ENCODE data around the gene EPHA5.

EPHA5 gene

GRCh38 chr4:65391382-65391781, 278.9 kb downstream of the EPHA5 start:
- no peak overlapping the region for H3K27ac ChIP-seq (ENCODE audit: low read depth, low read length)
- no peak overlapping the region for H3K4me3 ChIP-seq (ENCODE audit: low read depth, low read length)
- H3K4me1 ChIP-seq (ENCODE audit: control insufficient read depth, insufficient read depth, low read length, unreplicated experiment), result no peaks in the 10 kb centered on the region
- H2AFZ ChIP-seq (ENCODE audit: low read length, unreplicated experiment), result no peak overlapping the region
- H3K36me3 ChIP-seq (ENCODE audit: insufficient read depth, low read length), result no peaks in the 10 kb centered on the region
- H3K27me3 ChIP-seq (ENCODE audit: insufficient read depth, low read length), result no peaks in the 10 kb centered on the region
- no peaks in the 10 kb centered on the region for H3K79me2 ChIP-seq (ENCODE audit: control insufficient read depth, insufficient read depth, low read length, unreplicated experiment)

GRCh38 chr4:65386927-65387326, 283.4 kb downstream of the EPHA5 start:
- H3K4me1 ChIP-seq (ENCODE audit: control insufficient read depth, insufficient read depth, low read length, unreplicated experiment), result peaks cover 16% of the 10 kb centered on the region
- no peaks in the 10 kb centered on the region for H3K36me3 ChIP-seq (ENCODE audit: insufficient read depth, low read length)
- no peak overlapping the region for H2AFZ ChIP-seq (ENCODE audit: low read length, unreplicated experiment)
- no peak overlapping the region for H3K4me3 ChIP-seq (ENCODE audit: low read depth, low read length)
- H3K27me3 ChIP-seq (ENCODE audit: insufficient read depth, low read length), result no peaks in the 10 kb centered on the region
- H3K27ac ChIP-seq (ENCODE audit: low read depth, low read length), result no peak overlapping the region
- no peaks in the 10 kb centered on the region for H3K79me2 ChIP-seq (ENCODE audit: control insufficient read depth, insufficient read depth, low read length, unreplicated experiment)

- Histone ChIP-seq H2AFZ (ENCODE audit: low read length, unreplicated experiment) (peak overlapping the region; percentile 84), H3K27ac (ENCODE audit: low read depth, low read length) (peak overlapping the region; percentile 66), H3K36me3 (ENCODE audit: insufficient read depth, low read length) (no peaks in the 10 kb centered on the region), H3K4me3 (ENCODE audit: low read depth, low read length) (peak overlapping the region; percentile 9; the same call in 1 of the 2 replicates), H3K27me3 (ENCODE audit: insufficient read depth, low read length) (no peaks in the 10 kb centered on the region), H3K4me1 (ENCODE audit: control insufficient read depth, insufficient read depth, low read length, unreplicated experiment) (peaks cover 16% of the 10 kb centered on the region), H3K79me2 (ENCODE audit: control insufficient read depth, insufficient read depth, low read length, unreplicated experiment) (no peaks in the 10 kb centered on the region)
Measured at GRCh38 chr4:65383589-65384305, 286.5 kb downstream of the EPHA5 start.

- no peaks in the 10 kb centered on the region for H3K27me3 ChIP-seq (ENCODE audit: insufficient read depth, low read length)
- no peak overlapping the region for H3K4me3 ChIP-seq (ENCODE audit: low read depth, low read length)
- peaks cover 16% of the 10 kb centered on the region for H3K4me1 ChIP-seq (ENCODE audit: control insufficient read depth, insufficient read depth, low read length, unreplicated experiment)
- H2AFZ ChIP-seq (ENCODE audit: low read length, unreplicated experiment), result no peak overlapping the region
- H3K27ac ChIP-seq (ENCODE audit: low read depth, low read length), result no peak overlapping the region
- no peaks in the 10 kb centered on the region for H3K36me3 ChIP-seq (ENCODE audit: insufficient read depth, low read length)
- no peaks in the 10 kb centered on the region for H3K79me2 ChIP-seq (ENCODE audit: control insufficient read depth, insufficient read depth, low read length, unreplicated experiment)
Measured at GRCh38 chr4:65381648-65382047, 288.6 kb downstream of the EPHA5 start.

GRCh38 chr4:65370709-65371108, 299.6 kb downstream of the EPHA5 start:
- Histone ChIP-seq H3K4me1 (ENCODE audit: control insufficient read depth, insufficient read depth, low read length, unreplicated experiment) (no peaks in the 10 kb centered on the region), H3K27ac (ENCODE audit: low read depth, low read length) (no peak overlapping the region), H3K27me3 (ENCODE audit: insufficient read depth, low read length) (no peaks in the 10 kb centered on the region), H3K79me2 (ENCODE audit: control insufficient read depth, insufficient read depth, low read length, unreplicated experiment) (no peaks in the 10 kb centered on the region), H3K36me3 (ENCODE audit: insufficient read depth, low read length) (no peaks in the 10 kb centered on the region), H2AFZ (ENCODE audit: low read length, unreplicated experiment) (no peak overlapping the region), H3K4me3 (ENCODE audit: low read depth, low read length) (peak overlapping the region; percentile 27; the same call in 1 of the 2 replicates)

GRCh38 chr4:65367306-65367705, 303.0 kb downstream of the EPHA5 start:
- 0 out of 2 replicates have a peak, but pooled peaks cover 3% of the 10 kb centered on the region for H3K27me3 ChIP-seq (ENCODE audit: insufficient read depth, low read length)
- no peaks in the 10 kb centered on the region for H3K4me1 ChIP-seq (ENCODE audit: control insufficient read depth, insufficient read depth, low read length, unreplicated experiment)
- no peaks in the 10 kb centered on the region for H3K36me3 ChIP-seq (ENCODE audit: insufficient read depth, low read length)
- H2AFZ ChIP-seq (ENCODE audit: low read length, unreplicated experiment), result no peak overlapping the region
- no peak overlapping the region for H3K27ac ChIP-seq (ENCODE audit: low read depth, low read length)
- H3K79me2 ChIP-seq (ENCODE audit: control insufficient read depth, insufficient read depth, low read length, unreplicated experiment), result no peaks in the 10 kb centered on the region
- H3K4me3 ChIP-seq (ENCODE audit: low read depth, low read length), result no peak overlapping the region

GRCh38 chr4:65358914-65359313, 311.4 kb downstream of the EPHA5 start:
- Histone ChIP-seq H3K4me1 (ENCODE audit: control insufficient read depth, insufficient read depth, low read length, unreplicated experiment) (no peaks in the 10 kb centered on the region), H3K27ac (ENCODE audit: low read depth, low read length) (no peak overlapping the region), H3K4me3 (ENCODE audit: low read depth, low read length) (no peak overlapping the region), H3K79me2 (ENCODE audit: control insufficient read depth, insufficient read depth, low read length, unreplicated experiment) (no peaks in the 10 kb centered on the region), H3K27me3 (ENCODE audit: insufficient read depth, low read length) (0 out of 2 replicates have a peak, but pooled peaks cover 3% of the 10 kb centered on the region), H2AFZ (ENCODE audit: low read length, unreplicated experiment) (no peak overlapping the region), H3K36me3 (ENCODE audit: insufficient read depth, low read length) (no peaks in the 10 kb centered on the region)

GRCh38 chr4:65353098-65353497, 317.2 kb downstream of the EPHA5 start:
- Histone ChIP-seq H3K27me3 (ENCODE audit: insufficient read depth, low read length) (no peaks in the 10 kb centered on the region), H3K4me3 (ENCODE audit: low read depth, low read length) (no peak overlapping the region), H3K36me3 (ENCODE audit: insufficient read depth, low read length) (no peaks in the 10 kb centered on the region), H2AFZ (ENCODE audit: low read length, unreplicated experiment) (no peak overlapping the region), H3K4me1 (ENCODE audit: control insufficient read depth, insufficient read depth, low read length, unreplicated experiment) (no peaks in the 10 kb centered on the region), H3K79me2 (ENCODE audit: control insufficient read depth, insufficient read depth, low read length, unreplicated experiment) (no peaks in the 10 kb centered on the region), H3K27ac (ENCODE audit: low read depth, low read length) (no peak overlapping the region)

- Histone ChIP-seq H3K4me3 (ENCODE audit: low read depth, low read length) (peak overlapping the region; percentile 27; the same call in 1 of the 2 replicates), H2AFZ (ENCODE audit: low read length, unreplicated experiment) (peak overlapping the region; percentile 36), H3K79me2 (ENCODE audit: control insufficient read depth, insufficient read depth, low read length, unreplicated experiment) (no peaks in the 10 kb centered on the region), H3K27me3 (ENCODE audit: insufficient read depth, low read length) (no peaks in the 10 kb centered on the region), H3K4me1 (ENCODE audit: control insufficient read depth, insufficient read depth, low read length, unreplicated experiment) (no peaks in the 10 kb centered on the region), H3K27ac (ENCODE audit: low read depth, low read length) (no peak overlapping the region), H3K36me3 (ENCODE audit: insufficient read depth, low read length) (no peaks in the 10 kb centered on the region)
Measured at GRCh38 chr4:65344278-65344825, 325.9 kb downstream of the EPHA5 start.

GRCh38 chr4:65343342-65343741, 326.9 kb downstream of the EPHA5 start:
- no peaks in the 10 kb centered on the region for H3K36me3 ChIP-seq (ENCODE audit: insufficient read depth, low read length)
- H3K27ac ChIP-seq (ENCODE audit: low read depth, low read length), result no peak overlapping the region
- H2AFZ ChIP-seq (ENCODE audit: low read length, unreplicated experiment), result no peak overlapping the region
- H3K4me3 ChIP-seq (ENCODE audit: low read depth, low read length), result no peak overlapping the region
- H3K79me2 ChIP-seq (ENCODE audit: control insufficient read depth, insufficient read depth, low read length, unreplicated experiment), result no peaks in the 10 kb centered on the region
- no peaks in the 10 kb centered on the region for H3K27me3 ChIP-seq (ENCODE audit: insufficient read depth, low read length)
- no peaks in the 10 kb centered on the region for H3K4me1 ChIP-seq (ENCODE audit: control insufficient read depth, insufficient read depth, low read length, unreplicated experiment)

GRCh38 chr4:65341557-65341956, 328.7 kb downstream of the EPHA5 start:
- no peak overlapping the region for H3K4me3 ChIP-seq (ENCODE audit: low read depth, low read length)

More at GRCh38 chr4:65341557-65341956, 328.7 kb downstream of the EPHA5 start:
- H3K27me3 ChIP-seq (ENCODE audit: insufficient read depth, low read length), result no peaks in the 10 kb centered on the region
- H3K4me1 ChIP-seq (ENCODE audit: control insufficient read depth, insufficient read depth, low read length, unreplicated experiment), result no peaks in the 10 kb centered on the region
- no peak overlapping the region for H2AFZ ChIP-seq (ENCODE audit: low read length, unreplicated experiment)
- no peak overlapping the region for H3K27ac ChIP-seq (ENCODE audit: low read depth, low read length)
- H3K36me3 ChIP-seq (ENCODE audit: insufficient read depth, low read length), result no peaks in the 10 kb centered on the region
- H3K79me2 ChIP-seq (ENCODE audit: control insufficient read depth, insufficient read depth, low read length, unreplicated experiment), result no peaks in the 10 kb centered on the region
